ENCODE results near the gene SLCO2A1.

Gene SLCO2A1

GRCh38 chr3:133967992-133968892, 61.5 kb downstream of the SLCO2A1 start:
- Histone ChIP-seq H3K27me3 (ENCODE audit: insufficient read depth, low read length) (no peaks in the 10 kb centered on the region), H3K36me3 (ENCODE audit: insufficient read depth, low read length) (no peaks in the 10 kb centered on the region), H2AFZ (ENCODE audit: low read depth, low read length) (no peak overlapping the region), H3K9me3 (ENCODE audit: low read length) (no peaks in the 10 kb centered on the region), H3K4me1 (ENCODE audit: insufficient read depth, low read length) (no peaks in the 10 kb centered on the region), H3K4me3 (ENCODE audit: low read length) (no peak overlapping the region)

GRCh38 chr3:133966954-133967353, 62.8 kb downstream of the SLCO2A1 start:
- no peaks in the 10 kb centered on the region for H3K36me3 ChIP-seq (ENCODE audit: insufficient read depth, low read length)
- H2AFZ ChIP-seq (ENCODE audit: low read depth, low read length): no peak overlapping the region
- H3K9me3 ChIP-seq (ENCODE audit: low read length): no peaks in the 10 kb centered on the region
- H3K4me1 ChIP-seq (ENCODE audit: insufficient read depth, low read length): no peaks in the 10 kb centered on the region
- H3K27me3 ChIP-seq (ENCODE audit: insufficient read depth, low read length): no peaks in the 10 kb centered on the region
- no peak overlapping the region for H3K4me3 ChIP-seq (ENCODE audit: low read length)

- no peak overlapping the region for H3K4me3 ChIP-seq (ENCODE audit: low read length)
- no peaks in the 10 kb centered on the region for H3K36me3 ChIP-seq (ENCODE audit: insufficient read depth, low read length)
- no peaks in the 10 kb centered on the region for H3K27me3 ChIP-seq (ENCODE audit: insufficient read depth, low read length)
- no peak overlapping the region for H2AFZ ChIP-seq (ENCODE audit: low read depth, low read length)
- no peaks in the 10 kb centered on the region for H3K9me3 ChIP-seq (ENCODE audit: low read length)
- no peaks in the 10 kb centered on the region for H3K4me1 ChIP-seq (ENCODE audit: insufficient read depth, low read length)
These were observed 63.8 kb downstream of the SLCO2A1 start for GRCh38 chr3:133965906-133966305.

- H3K4me1 ChIP-seq (ENCODE audit: insufficient read depth, low read length): no peaks in the 10 kb centered on the region
These were observed 64.6 kb downstream of the SLCO2A1 start for GRCh38 chr3:133965013-133965570.

GRCh38 chr3:133964547-133964946, 65.2 kb downstream of the SLCO2A1 start:
- Histone ChIP-seq H3K4me1 (ENCODE audit: insufficient read depth, low read length) (no peaks in the 10 kb centered on the region), H3K4me3 (ENCODE audit: low read length) (no peak overlapping the region), H3K27me3 (ENCODE audit: insufficient read depth, low read length) (no peaks in the 10 kb centered on the region), H2AFZ (ENCODE audit: low read depth, low read length) (no peak overlapping the region), H3K9me3 (ENCODE audit: low read length) (no peaks in the 10 kb centered on the region), H3K36me3 (ENCODE audit: insufficient read depth, low read length) (no peaks in the 10 kb centered on the region)

More at GRCh38 chr3:133965013-133965570, 64.6 kb downstream of the SLCO2A1 start:
- Histone ChIP-seq H3K9me3 (ENCODE audit: low read length) (no peaks in the 10 kb centered on the region), H2AFZ (ENCODE audit: low read depth, low read length) (no peak overlapping the region), H3K27me3 (ENCODE audit: insufficient read depth, low read length) (no peaks in the 10 kb centered on the region), H3K4me3 (ENCODE audit: low read length) (no peak overlapping the region), H3K36me3 (ENCODE audit: insufficient read depth, low read length) (no peaks in the 10 kb centered on the region)

GRCh38 chr3:133963657-133964396, 65.9 kb downstream of the SLCO2A1 start:
- Histone ChIP-seq H3K27me3 (ENCODE audit: insufficient read depth, low read length) (no peaks in the 10 kb centered on the region), H3K9me3 (ENCODE audit: low read length) (no peaks in the 10 kb centered on the region), H2AFZ (ENCODE audit: low read depth, low read length) (no peak overlapping the region), H3K4me3 (ENCODE audit: low read length) (no peak overlapping the region), H3K4me1 (ENCODE audit: insufficient read depth, low read length) (no peaks in the 10 kb centered on the region), H3K36me3 (ENCODE audit: insufficient read depth, low read length) (no peaks in the 10 kb centered on the region)

- Histone ChIP-seq H3K4me3 (ENCODE audit: low read length) (no peak overlapping the region), H3K36me3 (ENCODE audit: insufficient read depth, low read length) (no peaks in the 10 kb centered on the region), H3K9me3 (ENCODE audit: low read length) (no peaks in the 10 kb centered on the region), H3K27me3 (ENCODE audit: insufficient read depth, low read length) (no peaks in the 10 kb centered on the region), H2AFZ (ENCODE audit: low read depth, low read length) (no peak overlapping the region), H3K4me1 (ENCODE audit: insufficient read depth, low read length) (no peaks in the 10 kb centered on the region)
These were observed 66.9 kb downstream of the SLCO2A1 start for GRCh38 chr3:133962849-133963248.

GRCh38 chr3:133958071-133958805, 71.5 kb downstream of the SLCO2A1 start:
- Histone ChIP-seq H3K36me3 (ENCODE audit: insufficient read depth, low read length) (no peaks in the 10 kb centered on the region), H3K9me3 (ENCODE audit: low read length) (no peaks in the 10 kb centered on the region), H3K4me3 (ENCODE audit: low read length) (no peak overlapping the region), H3K27me3 (ENCODE audit: insufficient read depth, low read length) (no peaks in the 10 kb centered on the region), H2AFZ (ENCODE audit: low read depth, low read length) (no peak overlapping the region), H3K4me1 (ENCODE audit: insufficient read depth, low read length) (no peaks in the 10 kb centered on the region)

GRCh38 chr3:133956982-133957381, 72.7 kb downstream of the SLCO2A1 start:
- no peaks in the 10 kb centered on the region for H3K9me3 ChIP-seq (ENCODE audit: low read length)
- H3K4me3 ChIP-seq (ENCODE audit: low read length): no peak overlapping the region
- H3K36me3 ChIP-seq (ENCODE audit: insufficient read depth, low read length): no peaks in the 10 kb centered on the region
- H2AFZ ChIP-seq (ENCODE audit: low read depth, low read length): no peak overlapping the region
- no peaks in the 10 kb centered on the region for H3K27me3 ChIP-seq (ENCODE audit: insufficient read depth, low read length)
- no peaks in the 10 kb centered on the region for H3K4me1 ChIP-seq (ENCODE audit: insufficient read depth, low read length)

GRCh38 chr3:133956353-133956752, 73.4 kb downstream of the SLCO2A1 start:
- Histone ChIP-seq H3K27me3 (ENCODE audit: insufficient read depth, low read length) (no peaks in the 10 kb centered on the region), H3K4me1 (ENCODE audit: insufficient read depth, low read length) (no peaks in the 10 kb centered on the region), H3K4me3 (ENCODE audit: low read length) (no peak overlapping the region), H3K36me3 (ENCODE audit: insufficient read depth, low read length) (no peaks in the 10 kb centered on the region), H3K9me3 (ENCODE audit: low read length) (no peaks in the 10 kb centered on the region), H2AFZ (ENCODE audit: low read depth, low read length) (no peak overlapping the region)

GRCh38 chr3:133955892-133956291, 73.8 kb downstream of the SLCO2A1 start:
- Histone ChIP-seq H3K4me1 (ENCODE audit: insufficient read depth, low read length) (no peaks in the 10 kb centered on the region), H3K27me3 (ENCODE audit: insufficient read depth, low read length) (no peaks in the 10 kb centered on the region), H3K36me3 (ENCODE audit: insufficient read depth, low read length) (no peaks in the 10 kb centered on the region), H3K9me3 (ENCODE audit: low read length) (no peaks in the 10 kb centered on the region), H3K4me3 (ENCODE audit: low read length) (no peak overlapping the region), H2AFZ (ENCODE audit: low read depth, low read length) (no peak overlapping the region)

GRCh38 chr3:133954717-133955360, 74.9 kb downstream of the SLCO2A1 start:
- Histone ChIP-seq H3K9me3 (ENCODE audit: low read length) (no peaks in the 10 kb centered on the region), H3K4me1 (ENCODE audit: insufficient read depth, low read length) (no peaks in the 10 kb centered on the region), H2AFZ (ENCODE audit: low read depth, low read length) (no peak overlapping the region), H3K4me3 (ENCODE audit: low read length) (no peak overlapping the region), H3K36me3 (ENCODE audit: insufficient read depth, low read length) (no peaks in the 10 kb centered on the region), H3K27me3 (ENCODE audit: insufficient read depth, low read length) (no peaks in the 10 kb centered on the region)
